ENCODE measurements around the gene PRRG1.

GRCh38 chrX:37320541-37321203, 28.5 kb upstream of the PRRG1 start:
- TF ChIP-seq CTCF (conservative IDR thresholded peaks at IDR 0.05; ENCODE audit: low read length) = no peak
- TF ChIP-seq EZH2phosphoT487 (IDR thresholded peaks at IDR 0.05; ENCODE audit: borderline replicate concordance) = no peak

Measured in Loucy (cell line).